Neural cell (in vitro differentiated cells): ENCODE measurements around the gene FRG2C.
"Not testable (repeated sequence)": the region's sequence is repeated elsewhere in the genome, so short reads cannot be mapped to it uniquely, and the experiment has no call there.

ENCODE experiments used
- CTCF ChIP-seq: fragments of 450-650 bp; IDR thresholded peaks from 2 replicates; pipeline ENCODE4 v1.5.1; 2014; ENCODE audit warnings: antibody characterized with exemption, mild to moderate bottlenecking, moderate library complexity; ENCODE audit not compliant: poor library complexity, severe bottlenecking
- EP300 ChIP-seq: fragments of 450-650 bp; conservative IDR thresholded peaks from 2 replicates; pipeline ENCODE4 v1.6.1; 2014; ENCODE audit warnings: antibody characterized with exemption, mild to moderate bottlenecking, moderate library complexity; ENCODE audit not compliant: poor library complexity, severe bottlenecking
- EZH2 ChIP-seq: fragments of 200-600, 300-800 bp; shearing (Covaris generic), sonication (generic); IDR thresholded peaks from 2 replicates; pipeline ENCODE4 v1.6.1; 2014; ENCODE audit warnings: antibody characterized with exemption, low read length, borderline replicate concordance, mild to moderate bottlenecking; ENCODE audit not compliant: insufficient read depth, poor library complexity, severe bottlenecking
- MXI1 ChIP-seq: fragments of 450-650 bp; conservative IDR thresholded peaks from 2 replicates; pipeline ENCODE4 v1.6.1; 2014; ENCODE audit warnings: antibody characterized with exemption, mild to moderate bottlenecking; ENCODE audit not compliant: poor library complexity, severe bottlenecking
- RAD21 ChIP-seq: fragments of 450-650 bp; conservative IDR thresholded peaks from 2 replicates; pipeline ENCODE4 v1.6.1; 2014; ENCODE audit warnings: antibody characterized with exemption, mild to moderate bottlenecking, moderate library complexity
- REST ChIP-seq: IDR thresholded peaks from 2 replicates; pipeline ENCODE4 v1.6.1; 2012; ENCODE audit warnings: borderline replicate concordance
- SMC3 ChIP-seq: fragments of 450-650 bp; conservative IDR thresholded peaks from 2 replicates; pipeline ENCODE4 v1.6.1; 2014; ENCODE audit warnings: antibody characterized with exemption, mild to moderate bottlenecking, moderate library complexity; ENCODE audit not compliant: poor library complexity
- TAF1 ChIP-seq: IDR thresholded peaks from 2 replicates; pipeline ENCODE4 v1.6.1; 2012; ENCODE audit warnings: low read depth

- TF ChIP-seq CTCF: peak; percentile 30
- TF ChIP-seq REST, MXI1, EP300, TAF1, EZH2, RAD21, SMC3: not testable (repeated sequence)
These were observed 5.6 kb upstream of the FRG2C start for GRCh38 chr3:75658411-75659107.
